ENCODE results near the gene PHACTR3.

PHACTR3 gene

GRCh38 chr20:59804347-59804746 is 200.0 kb downstream of the PHACTR3 start:
- no peak overlapping the region for H2BK5ac ChIP-seq (ENCODE audit: low read depth, low read length, poor library complexity, severe bottlenecking)
- no peak overlapping the region for H3K4me3 ChIP-seq (ENCODE audit: insufficient read depth in 1 of 2, low read depth in 1 of 2, low read length in 2 of 2)
- H2AFZ ChIP-seq (ENCODE audit: low read depth, low read length), result no peak overlapping the region
- no peak overlapping the region for H3K4me2 ChIP-seq (ENCODE audit: low read length, poor library complexity, severe bottlenecking)
- H3K27me3 ChIP-seq (ENCODE audit: control insufficient read depth in 1 of 2, insufficient read depth in 1 of 2, low read length in 2 of 2), result no peaks in the 10 kb centered on the region
- no peak for DNase-seq
- H3K4ac ChIP-seq (ENCODE audit: low read depth in 1 of 2, low read length in 2 of 2), result no peak overlapping the region
- H3K4me1 ChIP-seq (ENCODE audit: control insufficient read depth, insufficient read depth, low read depth, low read length), result no peaks in the 10 kb centered on the region
- no peak overlapping the region for H2BK120ac ChIP-seq (ENCODE audit: low read depth, low read length)
- WGBS, result 72% methylated on average over 5 of the region's 5 CpGs
- H2BK15ac ChIP-seq (ENCODE audit: low read depth, poor library complexity, severe bottlenecking), result no peak overlapping the region
- H3K14ac ChIP-seq (ENCODE audit: low read length in 2 of 2), result no peak overlapping the region
- no peak overlapping the region for H4K8ac ChIP-seq (ENCODE audit: low read length)
- H3K9me3 ChIP-seq (ENCODE audit: control insufficient read depth, low read length), result peaks cover 15% of the 10 kb centered on the region
- no peak overlapping the region for H3K18ac ChIP-seq (ENCODE audit: low read depth in 1 of 2, low read length in 2 of 2)
- H2BK12ac ChIP-seq (ENCODE audit: low read length in 2 of 2), result no peak overlapping the region
- no peaks in the 10 kb centered on the region for H3K36me3 ChIP-seq (ENCODE audit: control insufficient read depth in 1 of 2, insufficient read depth in 2 of 2, low read depth in 1 of 2, low read length in 2 of 2)
- no peaks in the 10 kb centered on the region for H3K79me1 ChIP-seq (replicated peaks; ENCODE audit: low read length, poor library complexity, severe bottlenecking)
- H3K9ac ChIP-seq (ENCODE audit: low read length), result no peak overlapping the region
- no peak overlapping the region for H4K91ac ChIP-seq (ENCODE audit: low read length)
- no peak overlapping the region for H2AK5ac ChIP-seq (ENCODE audit: low read length, severe bottlenecking)
- H3K23ac ChIP-seq (ENCODE audit: low read length in 2 of 2), result no peak overlapping the region
- no peak overlapping the region for H3K27ac ChIP-seq (ENCODE audit: low read length, poor library complexity, severe bottlenecking)

- Histone ChIP-seq H2BK120ac (ENCODE audit: low read depth, low read length) (no peak overlapping the region), H3K4ac (ENCODE audit: low read depth in 1 of 2, low read length in 2 of 2) (no peak overlapping the region), H3K79me1 (replicated peaks; ENCODE audit: low read length, poor library complexity, severe bottlenecking) (no peaks in the 10 kb centered on the region), H3K14ac (ENCODE audit: low read length in 2 of 2) (no peak overlapping the region), H2AFZ (ENCODE audit: low read depth, low read length) (no peak overlapping the region), H3K36me3 (ENCODE audit: control insufficient read depth in 1 of 2, insufficient read depth in 2 of 2, low read depth in 1 of 2, low read length in 2 of 2) (no peaks in the 10 kb centered on the region), H2BK12ac (ENCODE audit: low read length in 2 of 2) (no peak overlapping the region), H4K8ac (ENCODE audit: low read length) (no peak overlapping the region), H3K23ac (ENCODE audit: low read length in 2 of 2) (no peak overlapping the region), H2BK5ac (ENCODE audit: low read depth, low read length, poor library complexity, severe bottlenecking) (no peak overlapping the region), H2BK15ac (ENCODE audit: low read depth, poor library complexity, severe bottlenecking) (no peak overlapping the region), H4K91ac (ENCODE audit: low read length) (no peak overlapping the region), H2AK5ac (ENCODE audit: low read length, severe bottlenecking) (no peak overlapping the region), H3K18ac (ENCODE audit: low read depth in 1 of 2, low read length in 2 of 2) (no peak overlapping the region), H3K4me3 (ENCODE audit: insufficient read depth in 1 of 2, low read depth in 1 of 2, low read length in 2 of 2) (no peak overlapping the region), H3K4me2 (ENCODE audit: low read length, poor library complexity, severe bottlenecking) (no peak overlapping the region), H3K27ac (ENCODE audit: low read length, poor library complexity, severe bottlenecking) (no peak overlapping the region), H3K9ac (ENCODE audit: low read length) (no peak overlapping the region), H3K9me3 (ENCODE audit: control insufficient read depth, low read length) (peaks cover 14% of the 10 kb centered on the region), H3K27me3 (ENCODE audit: control insufficient read depth in 1 of 2, insufficient read depth in 1 of 2, low read length in 2 of 2) (peaks cover 0 to 2% of the 10 kb centered on the region in 2 experiments), H3K4me1 (ENCODE audit: control insufficient read depth, insufficient read depth, low read depth, low read length) (no peaks in the 10 kb centered on the region)
- 73% methylated on average over 9 of the region's 9 CpGs for WGBS
- DNase-seq, result no peak
These were observed 200.7 kb downstream of the PHACTR3 start for GRCh38 chr20:59804871-59805665.

- no peaks in the 10 kb centered on the region for H3K79me1 ChIP-seq (replicated peaks; ENCODE audit: low read length, poor library complexity, severe bottlenecking)
- H3K9me3 ChIP-seq (ENCODE audit: control insufficient read depth, low read length), result peaks cover 9% of the 10 kb centered on the region
- H3K4me1 ChIP-seq (ENCODE audit: control insufficient read depth, insufficient read depth, low read depth, low read length), result no peaks in the 10 kb centered on the region
- no peak overlapping the region for H4K91ac ChIP-seq (ENCODE audit: low read length)
- H2BK120ac ChIP-seq (ENCODE audit: low read depth, low read length), result no peak overlapping the region
- H2BK5ac ChIP-seq (ENCODE audit: low read depth, low read length, poor library complexity, severe bottlenecking), result no peak overlapping the region
- H2AFZ ChIP-seq (ENCODE audit: low read depth, low read length), result no peak overlapping the region
- WGBS, result 83% methylated on average over 24 of the region's 26 CpGs
- H3K36me3 ChIP-seq (ENCODE audit: control insufficient read depth in 1 of 2, insufficient read depth in 2 of 2, low read depth in 1 of 2, low read length in 2 of 2), result no peaks in the 10 kb centered on the region
- H3K9ac ChIP-seq (ENCODE audit: low read length), result no peak overlapping the region
- H4K8ac ChIP-seq (ENCODE audit: low read length), result no peak overlapping the region
- H3K27me3 ChIP-seq (ENCODE audit: control insufficient read depth in 1 of 2, insufficient read depth in 1 of 2, low read length in 2 of 2), result peaks cover 0 to 6% of the 10 kb centered on the region in 2 experiments
- H2BK15ac ChIP-seq (ENCODE audit: low read depth, poor library complexity, severe bottlenecking), result no peak overlapping the region
- no peak overlapping the region for H3K4ac ChIP-seq (ENCODE audit: low read depth in 1 of 2, low read length in 2 of 2)
- no peak overlapping the region for H2BK12ac ChIP-seq (ENCODE audit: low read length in 2 of 2)
- H3K4me2 ChIP-seq (ENCODE audit: low read length, poor library complexity, severe bottlenecking), result no peak overlapping the region
- no peak overlapping the region for H3K18ac ChIP-seq (ENCODE audit: low read depth in 1 of 2, low read length in 2 of 2)
- H3K23ac ChIP-seq (ENCODE audit: low read length in 2 of 2), result no peak overlapping the region
- H3K14ac ChIP-seq (ENCODE audit: low read length in 2 of 2), result no peak overlapping the region
- no peak for DNase-seq
- no peak overlapping the region for H3K4me3 ChIP-seq (ENCODE audit: insufficient read depth in 1 of 2, low read depth in 1 of 2, low read length in 2 of 2)
- no peak overlapping the region for H3K27ac ChIP-seq (ENCODE audit: low read length, poor library complexity, severe bottlenecking)
- H2AK5ac ChIP-seq (ENCODE audit: low read length, severe bottlenecking), result no peak overlapping the region
These were observed 201.6 kb downstream of the PHACTR3 start for GRCh38 chr20:59805786-59806577.

- WGBS, result 79% methylated on average over 7 of the region's 10 CpGs
- H3K23ac ChIP-seq (ENCODE audit: low read length in 2 of 2), result no peak overlapping the region
- no peak overlapping the region for H3K27ac ChIP-seq (ENCODE audit: low read length, poor library complexity, severe bottlenecking)
- H4K8ac ChIP-seq (ENCODE audit: low read length), result no peak overlapping the region
- no peaks in the 10 kb centered on the region for H3K36me3 ChIP-seq (ENCODE audit: control insufficient read depth in 1 of 2, insufficient read depth in 2 of 2, low read depth in 1 of 2, low read length in 2 of 2)
- no peak overlapping the region for H3K4ac ChIP-seq (ENCODE audit: low read depth in 1 of 2, low read length in 2 of 2)
- H2AFZ ChIP-seq (ENCODE audit: low read depth, low read length), result no peak overlapping the region
- H3K79me1 ChIP-seq (replicated peaks; ENCODE audit: low read length, poor library complexity, severe bottlenecking), result no peaks in the 10 kb centered on the region
- no peak overlapping the region for H2BK15ac ChIP-seq (ENCODE audit: low read depth, poor library complexity, severe bottlenecking)
- peaks cover 4% of the 10 kb centered on the region for H3K9me3 ChIP-seq (ENCODE audit: control insufficient read depth, low read length)
- no peak overlapping the region for H2BK120ac ChIP-seq (ENCODE audit: low read depth, low read length)
- DNase-seq, result no peak
- H2BK12ac ChIP-seq (ENCODE audit: low read length in 2 of 2), result no peak overlapping the region
- H3K9ac ChIP-seq (ENCODE audit: low read length), result no peak overlapping the region
- no peak overlapping the region for H2AK5ac ChIP-seq (ENCODE audit: low read length, severe bottlenecking)
- H3K18ac ChIP-seq (ENCODE audit: low read depth in 1 of 2, low read length in 2 of 2), result no peak overlapping the region
- no peak overlapping the region for H3K4me3 ChIP-seq (ENCODE audit: insufficient read depth in 1 of 2, low read depth in 1 of 2, low read length in 2 of 2)
- no peak overlapping the region for H3K14ac ChIP-seq (ENCODE audit: low read length in 2 of 2)
- H3K4me1 ChIP-seq (ENCODE audit: control insufficient read depth, insufficient read depth, low read depth, low read length), result no peaks in the 10 kb centered on the region
- H3K27me3 ChIP-seq (ENCODE audit: control insufficient read depth in 1 of 2, insufficient read depth in 1 of 2, low read length in 2 of 2), result peaks cover 0 to 7% of the 10 kb centered on the region in 2 experiments
- H3K4me2 ChIP-seq (ENCODE audit: low read length, poor library complexity, severe bottlenecking), result no peak overlapping the region
- H2BK5ac ChIP-seq (ENCODE audit: low read depth, low read length, poor library complexity, severe bottlenecking), result no peak overlapping the region
- H4K91ac ChIP-seq (ENCODE audit: low read length), result no peak overlapping the region
These were observed 202.2 kb downstream of the PHACTR3 start for GRCh38 chr20:59806578-59806975.
